CD14-positive monocyte (primary cell): ENCODE results near the gene HOXB8. TPM values are rescaled to one million over a fixed set of nuclear protein-coding genes. Genes with fewer than 3 reads are reported as not detected.

Experiments
- DNase-seq, 3 donors: peaks; one replicate each; pipeline ENCODE4 v3.0.0-alpha.2; 2011 to 2022
- H2AFZ ChIP-seq: 2 replicates; pipeline ENCODE4 v1.6.0; 2012; ENCODE audit warnings: mild to moderate bottlenecking, low read depth, low read length, inconsistent platforms; ENCODE audit not compliant: insufficient read depth, poor library complexity, severe bottlenecking
- H3K27ac ChIP-seq, 2 donors: 1 replicate in 1 of 2; 2 replicates in 1 of 2; pipeline ENCODE4 v1.5.1; 2012 to 2013; ENCODE audit warnings: low read length in 2 of 2, control low read depth in 1 of 2, inconsistent platforms in 1 of 2, low read depth in 1 of 2, mild to moderate bottlenecking in 1 of 2
- H3K27me3 ChIP-seq, 2 donors: one replicate each; pipeline versions ENCODE4 v1.6.0 to v1.6.1; 2011 to 2013; ENCODE audit warnings: low read length in 2 of 2; ENCODE audit not compliant: control insufficient read depth in 2 of 2, insufficient read depth in 2 of 2
- H3K36me3 ChIP-seq, 2 donors: replicated peaks in 1 of 2; 1 replicate in 1 of 2; 2 replicates in 1 of 2; pipeline versions ENCODE4 v1.5.1 to v1.6.1; 2012 to 2013; ENCODE audit warnings: low read length in 2 of 2, control low read depth in 1 of 2, inconsistent platforms in 1 of 2, mild to moderate bottlenecking in 1 of 2; ENCODE audit not compliant: insufficient read depth in 2 of 2, control insufficient read depth in 1 of 2
- H3K4me1 ChIP-seq, 2 donors: 1 replicate in 1 of 2; 2 replicates in 1 of 2; pipeline versions ENCODE4 v1.5.1 to v1.6.1; 2012 to 2013; ENCODE audit warnings: low read length in 2 of 2, control low read depth in 1 of 2, inconsistent platforms in 1 of 2, mild to moderate bottlenecking in 1 of 2, moderate library complexity in 1 of 2; ENCODE audit not compliant: insufficient read depth in 2 of 2, control insufficient read depth in 1 of 2
- H3K4me2 ChIP-seq: replicated peaks from 2 replicates; pipeline ENCODE3; 2012; ENCODE audit warnings: low read length, moderate library complexity, mild to moderate bottlenecking; ENCODE audit not compliant: poor library complexity, severe bottlenecking; ENCODE audit errors: extremely low read depth
- H3K4me3 ChIP-seq, 3 experiments: fragments of 200-600 bp in 1 of 3; sonication (generic) in 1 of 3; replicated peaks in 1 of 3; 1 replicate in 2 of 3; 2 replicates in 1 of 3; pipeline ENCODE4 v1.5.1; 2011 to 2013; ENCODE audit warnings: low read length in 3 of 3, mild to moderate bottlenecking in 3 of 3, control low read depth in 2 of 3, low read depth in 2 of 3, inconsistent platforms in 1 of 3, moderate library complexity in 1 of 3
- H3K79me2 ChIP-seq: 2 replicates; pipeline ENCODE4 v1.6.0; 2012; ENCODE audit warnings: mild to moderate bottlenecking, control low read depth, inconsistent platforms, low read length, moderate library complexity; ENCODE audit not compliant: insufficient read depth
- H3K9ac ChIP-seq: 2 replicates; pipeline ENCODE4 v1.6.0; 2017; ENCODE audit warnings: low read length, mild to moderate bottlenecking; ENCODE audit not compliant: insufficient read depth, poor library complexity, severe bottlenecking
- H3K9me3 ChIP-seq, 2 donors: replicated peaks in 1 of 2; 1 replicate in 1 of 2; 2 replicates in 1 of 2; pipeline versions ENCODE4 v1.5.1 to v1.6.1; 2012 to 2013; ENCODE audit warnings: low read length in 2 of 2, control low read depth in 1 of 2; ENCODE audit not compliant: control insufficient read depth in 1 of 2, insufficient read depth in 1 of 2
- H4K20me1 ChIP-seq: 2 replicates; pipeline ENCODE4 v1.6.0; 2012; ENCODE audit warnings: mild to moderate bottlenecking, low read length, control low read depth, moderate library complexity; ENCODE audit not compliant: insufficient read depth
- H3K27ac Mint-ChIP-seq, 7 donors: one replicate each; pipeline ENCODE4 v1.8.0; 2020; ENCODE audit warnings: mild to moderate bottlenecking in 7 of 7, mixed read lengths in 7 of 7, moderate library complexity in 6 of 7, inconsistent platforms in 2 of 7
- H3K27me3 Mint-ChIP-seq, 3 donors: one replicate each; pipeline ENCODE4 v1.8.0; 2021 to 2022; ENCODE audit warnings: low read depth in 3 of 3, mild to moderate bottlenecking in 3 of 3, mixed read lengths in 3 of 3, moderate library complexity in 3 of 3, inconsistent platforms in 1 of 3
- H3K36me3 Mint-ChIP-seq, 2 donors: one replicate each; pipeline ENCODE4 v1.8.0; 2020; ENCODE audit warnings: mixed read lengths in 2 of 2, inconsistent platforms in 1 of 2, mild to moderate bottlenecking in 1 of 2
- H3K4me1 Mint-ChIP-seq: one replicate; pipeline ENCODE4 v1.8.0; 2020; ENCODE audit warnings: mild to moderate bottlenecking, mixed read lengths
- H3K4me3 Mint-ChIP-seq, 2 donors: one replicate each; pipeline ENCODE4 v1.8.0; 2020; ENCODE audit warnings: mild to moderate bottlenecking in 2 of 2, mixed read lengths in 2 of 2, moderate library complexity in 1 of 2
- H3K9me3 Mint-ChIP-seq, 7 donors: one replicate each; pipeline ENCODE4 v1.8.0; 2020 to 2022; ENCODE audit warnings: mixed read lengths in 7 of 7, mild to moderate bottlenecking in 6 of 7, moderate library complexity in 6 of 7, inconsistent platforms in 2 of 7
- WGBS: methylation state at CpG from one replicate; pipeline ENCODE4 v1.1.5; 2013; ENCODE audit warnings: missing lambda C conversion rate; ENCODE audit not compliant: insufficient coverage; 5-methylcytosine and 5-hydroxymethylcytosine counted together
- intact Hi-C, 2 donors: fragments of 100-400 bp; cut with micrococcal nuclease; formaldehyde crosslinking; loops; one replicate each; pipeline versions ENCODE4 v1.15.0 to v1.15.1; 2023
- polyA plus RNA-seq, 3 donors: library from polyadenylated mRNA; depleted of rRNA in 1 of 3; unstranded in 2 of 3; stranded (reverse) in 1 of 3; fragments of 300-500 nt in 2 of 3; fragments of >200 nt in 1 of 3; fragmentation: Illumina TruSeq in 2 of 3; gene quantifications; 1 replicate in 2 of 3; 2 replicates in 1 of 3; pipeline ENCODE4 v1.2.3, GENCODE V29; 2012 to 2021
- TF ChIP-seq, protein P1 (sequence below): fragments of 200-600 bp; IDR thresholded peaks from one replicate; pipeline ENCODE4 v1.8.0; 2022; ENCODE audit warnings: antibody characterized with exemption, mild to moderate bottlenecking

HOXB8 gene
- polyA plus RNA-seq, 3 donors = not detected

DNA sequence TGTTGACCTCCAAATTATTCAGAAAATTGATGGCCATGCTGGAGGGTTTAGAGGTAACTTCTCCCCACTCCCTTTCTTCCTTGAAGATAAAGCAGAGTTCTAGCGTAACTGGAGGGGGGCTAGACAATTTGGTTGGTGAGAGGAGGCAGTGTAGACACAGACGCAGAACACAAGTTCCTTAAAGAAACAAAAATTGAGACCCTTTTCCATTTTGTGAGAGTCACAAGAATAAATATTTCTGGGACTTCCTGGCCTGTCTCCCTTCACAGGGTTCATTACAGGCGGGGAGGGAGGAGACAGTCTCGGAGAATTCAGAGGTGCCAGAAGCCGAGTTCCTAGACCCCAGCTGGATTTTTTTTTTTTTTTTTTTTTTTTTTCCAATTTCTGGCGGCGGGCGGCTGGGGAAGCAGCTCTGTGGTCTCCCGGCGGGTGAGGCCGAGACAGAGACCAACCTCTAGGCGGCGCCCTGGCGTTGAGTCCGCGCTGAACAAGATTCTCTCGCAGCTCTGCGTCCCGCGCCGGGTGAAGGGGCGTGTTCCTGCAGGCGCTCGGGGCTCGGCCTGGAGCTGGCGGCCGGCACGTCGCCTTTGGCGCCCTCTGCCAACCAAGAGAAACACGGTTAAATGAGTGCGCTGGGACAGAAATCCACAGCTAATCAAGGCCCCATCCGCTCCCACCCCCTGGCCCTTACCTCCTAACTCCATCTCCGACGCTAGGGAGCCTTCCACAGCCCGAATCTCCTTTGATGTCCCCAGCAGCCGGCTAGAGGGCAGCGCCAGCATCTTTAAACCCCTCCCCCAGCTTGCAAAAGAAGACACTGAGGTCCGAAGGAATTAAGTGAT is 21.3 kb upstream of the HOXB8 start:
- no peak overlapping the region for H3K27ac ChIP-seq
- 2% methylated on average over 27 of the region's 39 CpGs for WGBS
- H3K9me3 ChIP-seq = peaks cover 0 to 17% of the 10 kb centered on the region in 2 donors
- peak overlapping the region in 1 of 2 donors; percentile 84 for H3K4me3 Mint-ChIP-seq
- no peak overlapping the region for H3K27ac Mint-ChIP-seq
- H3K79me2 ChIP-seq = no peaks in the 10 kb centered on the region
- H3K4me1 Mint-ChIP-seq = peaks cover 4% of the 10 kb centered on the region
- no peaks in the 10 kb centered on the region for H3K4me1 ChIP-seq
- peaks cover 0 to 21% (median 11%) of the 10 kb centered on the region in 7 donors for H3K9me3 Mint-ChIP-seq
- H3K27me3 Mint-ChIP-seq = peaks cover 91 to 99% (median 96%) of the 10 kb centered on the region in 3 donors
- H3K9ac ChIP-seq = no peak overlapping the region
- no peak overlapping the region for H2AFZ ChIP-seq
- peak in 2 of 3 donors; percentile 10 to 35 for DNase-seq
- intact Hi-C loops = no loop called here
- peaks cover 86 to 100% of the 10 kb centered on the region in 2 donors for H3K27me3 ChIP-seq
- H3K36me3 ChIP-seq = no peaks in the 10 kb centered on the region
- no peak overlapping the region for H3K4me3 ChIP-seq
- H3K4me2 ChIP-seq = no peak overlapping the region
- TF ChIP-seq, protein P1, sequence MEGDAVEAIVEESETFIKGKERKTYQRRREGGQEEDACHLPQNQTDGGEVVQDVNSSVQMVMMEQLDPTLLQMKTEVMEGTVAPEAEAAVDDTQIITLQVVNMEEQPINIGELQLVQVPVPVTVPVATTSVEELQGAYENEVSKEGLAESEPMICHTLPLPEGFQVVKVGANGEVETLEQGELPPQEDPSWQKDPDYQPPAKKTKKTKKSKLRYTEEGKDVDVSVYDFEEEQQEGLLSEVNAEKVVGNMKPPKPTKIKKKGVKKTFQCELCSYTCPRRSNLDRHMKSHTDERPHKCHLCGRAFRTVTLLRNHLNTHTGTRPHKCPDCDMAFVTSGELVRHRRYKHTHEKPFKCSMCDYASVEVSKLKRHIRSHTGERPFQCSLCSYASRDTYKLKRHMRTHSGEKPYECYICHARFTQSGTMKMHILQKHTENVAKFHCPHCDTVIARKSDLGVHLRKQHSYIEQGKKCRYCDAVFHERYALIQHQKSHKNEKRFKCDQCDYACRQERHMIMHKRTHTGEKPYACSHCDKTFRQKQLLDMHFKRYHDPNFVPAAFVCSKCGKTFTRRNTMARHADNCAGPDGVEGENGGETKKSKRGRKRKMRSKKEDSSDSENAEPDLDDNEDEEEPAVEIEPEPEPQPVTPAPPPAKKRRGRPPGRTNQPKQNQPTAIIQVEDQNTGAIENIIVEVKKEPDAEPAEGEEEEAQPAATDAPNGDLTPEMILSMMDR = peak; percentile 75
- peaks cover 0 to 4% of the 10 kb centered on the region in 2 donors for H3K36me3 Mint-ChIP-seq
- no peaks in the 10 kb centered on the region for H4K20me1 ChIP-seq

DNA sequence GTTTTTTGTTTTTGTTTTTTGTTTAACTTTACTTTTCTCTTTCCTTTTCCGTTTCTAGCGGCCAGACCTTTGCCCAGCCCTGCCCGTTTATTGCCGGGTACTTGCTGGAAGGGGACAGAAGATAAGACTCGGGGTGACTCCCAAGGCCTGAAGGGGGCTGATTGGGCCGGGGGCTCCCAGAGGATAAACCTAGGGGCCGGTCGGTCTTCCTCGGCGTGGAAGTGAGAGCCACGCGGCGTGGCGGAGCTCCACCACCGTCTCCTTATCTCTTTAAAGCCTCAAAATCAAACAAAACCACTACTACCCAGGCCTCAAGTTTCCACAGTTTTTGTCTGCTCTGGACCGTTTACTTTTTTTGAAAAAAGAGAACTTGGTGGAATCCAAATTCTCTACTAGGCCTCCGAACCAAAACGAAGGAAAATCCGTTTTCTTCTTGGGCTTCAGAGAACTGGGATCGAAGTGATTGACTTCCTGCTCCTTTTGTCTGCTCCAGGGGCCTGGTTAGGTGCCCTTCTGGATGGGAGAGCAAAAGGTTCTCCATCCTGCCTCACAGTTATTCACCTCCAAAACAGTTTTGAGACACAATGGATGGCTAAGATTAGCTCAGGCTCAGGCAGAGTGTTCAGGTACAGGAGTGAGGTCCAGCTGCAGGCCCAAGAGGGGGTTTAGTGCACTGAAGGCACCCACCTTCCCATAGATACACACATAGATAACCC is 19.6 kb upstream of the HOXB8 start:
- no peak overlapping the region for H3K27ac ChIP-seq
- Mint-ChIP-seq H3K36me3 (peaks cover 0 to 4% of the 10 kb centered on the region in 2 donors), H3K4me1 (peaks cover 4% of the 10 kb centered on the region), H3K27ac (no peak overlapping the region), H3K27me3 (peaks cover 92 to 99% (median 98%) of the 10 kb centered on the region in 3 donors), H3K4me3 (peak overlapping the region in 1 of 2 donors; percentile 84), H3K9me3 (peaks cover 0 to 17% (median 11%) of the 10 kb centered on the region in 7 donors)
- peaks cover 71 to 100% of the 10 kb centered on the region in 2 donors for H3K27me3 ChIP-seq
- H4K20me1 ChIP-seq = no peaks in the 10 kb centered on the region
- H2AFZ ChIP-seq = no peak overlapping the region
- H3K4me2 ChIP-seq = no peak overlapping the region
- no peak overlapping the region for H3K9ac ChIP-seq
- no peaks in the 10 kb centered on the region for H3K4me1 ChIP-seq
- 78% methylated on average over 14 of the region's 20 CpGs for WGBS
- H3K9me3 ChIP-seq = peaks cover 0 to 13% of the 10 kb centered on the region in 2 donors
- H3K79me2 ChIP-seq = no peaks in the 10 kb centered on the region
- intact Hi-C loops = no loop called here
- no peaks in the 10 kb centered on the region for H3K36me3 ChIP-seq
- TF ChIP-seq, protein P1 = no peak
- no peak overlapping the region for H3K4me3 ChIP-seq
- no peak for DNase-seq
